ENCODE measurements around the gene LEMD2. TPM values are rescaled to one million over a fixed set of nuclear protein-coding genes. Genes with fewer than 3 reads are reported as not detected.

The LEMD2 gene
- total RNA-seq, 1 experiment from 2014 or later, result 69.2 TPM

DNA sequence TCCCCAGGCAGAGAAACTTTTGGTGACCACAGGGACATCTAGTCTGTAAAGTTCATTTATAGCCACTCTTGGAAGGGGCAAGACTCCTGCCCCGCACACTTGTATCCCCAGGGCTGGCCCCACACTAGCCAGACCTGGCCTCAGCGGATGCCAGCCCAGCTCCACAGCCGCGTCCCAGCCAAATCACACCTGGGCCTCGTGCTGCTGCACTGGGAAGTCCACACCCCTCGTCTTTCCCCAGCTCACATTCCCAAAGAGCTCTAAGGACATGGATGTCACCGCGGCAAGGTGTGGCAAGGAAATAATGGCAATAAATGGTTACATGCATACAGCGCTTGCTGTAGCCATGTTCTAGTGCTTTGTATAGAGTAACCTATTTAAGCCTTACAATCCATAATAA, 50.8 kb downstream of the LEMD2 start:
- DNase-seq (ENCODE audit: low read depth), result no peak

DNA sequence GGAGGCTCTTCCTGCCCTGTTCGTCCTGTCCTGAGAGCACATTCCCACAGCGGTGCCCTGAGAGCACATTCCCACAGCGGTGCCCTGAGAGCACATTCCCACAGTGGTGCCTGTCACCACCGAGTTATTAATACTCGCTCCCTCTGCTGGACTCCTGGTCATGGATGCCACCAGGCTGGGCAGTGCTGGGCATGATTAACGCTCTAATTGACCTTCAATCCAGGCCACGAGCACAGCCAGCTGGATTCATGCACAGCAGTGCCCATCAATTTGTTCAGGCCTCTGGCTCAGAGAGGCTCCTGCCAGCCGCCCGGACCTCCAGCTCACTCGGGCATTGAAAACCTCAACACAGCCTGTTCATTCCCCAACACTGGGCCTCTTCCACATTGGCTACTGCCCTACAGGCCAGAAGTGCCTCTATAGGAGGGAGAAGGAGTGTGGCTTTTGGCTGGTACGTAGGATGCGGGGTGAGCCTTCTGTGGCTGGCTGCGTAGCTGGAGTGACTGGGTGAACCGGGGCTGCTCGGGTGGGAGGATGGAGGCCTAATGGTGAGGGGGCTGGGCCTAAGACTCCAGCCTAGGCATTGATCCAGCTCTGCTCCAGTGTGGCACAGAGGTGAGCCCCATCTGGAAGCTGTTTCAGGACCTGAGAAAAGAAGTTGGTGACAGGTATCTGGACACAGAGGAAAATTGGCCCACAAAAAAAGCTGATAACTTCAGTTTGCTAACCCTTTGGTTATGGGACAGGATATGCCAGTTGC, 51.5 kb downstream of the LEMD2 start:
- DNase-seq (ENCODE audit: low read depth), result no peak

DNA sequence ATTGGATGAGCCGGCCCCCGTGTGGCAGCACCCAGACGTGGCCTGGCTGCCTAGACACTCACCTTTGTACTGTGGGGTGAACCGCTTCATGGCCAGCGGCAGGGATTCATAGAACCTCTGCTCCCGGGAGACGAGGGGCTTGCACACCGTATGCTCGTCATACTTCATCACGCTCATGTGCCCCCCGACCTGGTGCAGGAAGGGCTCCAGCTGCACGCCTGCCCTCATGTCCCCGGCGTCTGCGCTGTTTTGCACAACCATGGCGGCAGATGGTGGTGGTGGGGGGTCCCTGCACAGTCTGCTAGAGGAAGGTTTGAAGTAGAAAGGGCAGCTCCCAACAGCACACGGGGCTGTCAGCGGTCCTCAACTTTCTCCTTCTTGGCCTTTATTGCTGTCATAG, 53.7 kb downstream of the LEMD2 start:
- DNase-seq (ENCODE audit: low read depth), result no peak

DNA sequence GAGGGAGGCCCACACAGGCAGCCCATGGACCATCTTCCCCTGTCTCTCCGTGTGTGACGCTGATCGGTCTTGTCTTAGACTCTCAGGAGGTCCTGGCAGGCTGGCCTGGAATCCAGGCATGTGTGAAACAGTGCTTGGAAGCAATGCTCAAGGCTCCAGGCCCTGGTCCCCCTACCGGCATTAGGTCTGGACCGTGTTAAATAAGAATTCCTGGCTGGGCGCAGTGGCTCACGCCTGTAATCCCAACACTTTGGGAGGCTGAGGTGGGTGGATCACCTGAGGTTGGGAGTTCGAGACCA, 55.3 kb downstream of the LEMD2 start:
- no peak for DNase-seq (ENCODE audit: low read depth)

DNA sequence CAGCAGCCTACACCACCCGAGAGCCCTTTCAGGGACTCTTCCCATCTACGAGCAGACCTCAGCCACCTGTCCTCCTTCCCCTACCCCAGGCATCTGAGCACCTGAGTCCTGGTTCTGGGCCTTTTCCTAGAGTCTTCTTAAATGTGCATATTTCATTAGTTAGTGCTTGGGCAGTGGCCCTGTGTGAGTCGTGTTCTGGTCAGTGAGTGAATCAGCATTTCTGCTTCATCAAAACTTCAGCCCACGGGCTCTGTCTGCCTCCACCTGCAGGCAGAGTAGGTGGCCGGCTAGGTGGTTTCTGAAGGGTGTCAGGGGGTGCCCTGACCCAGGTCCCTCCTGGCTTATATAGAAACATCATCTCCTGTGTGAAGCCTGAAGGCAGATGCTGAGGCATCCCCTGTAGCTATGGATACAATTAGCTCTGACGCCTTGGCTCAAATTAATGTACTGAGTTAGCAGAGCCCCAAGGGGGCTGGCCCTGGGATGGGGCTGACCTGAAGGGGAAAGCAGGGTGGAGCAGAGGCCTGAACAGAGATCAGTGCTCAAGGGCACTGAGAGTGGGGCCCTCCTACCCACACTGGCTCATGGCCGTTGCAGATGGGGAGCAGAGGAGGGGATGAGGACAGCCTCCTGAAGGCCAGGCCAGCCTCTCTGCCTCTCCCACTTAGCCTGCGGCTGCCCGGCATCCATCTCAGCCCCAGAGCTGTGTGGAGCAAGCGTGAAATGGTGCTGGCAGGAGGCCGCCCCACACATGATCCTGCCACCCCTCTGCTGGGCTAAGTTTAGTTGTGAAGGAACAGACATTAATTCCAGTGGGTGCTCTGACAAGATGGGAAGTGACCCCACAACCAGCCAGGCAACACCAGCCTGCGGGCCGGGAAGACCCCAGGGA, 55.9 kb downstream of the LEMD2 start:
- no peak for DNase-seq (ENCODE audit: low read depth)

DNA sequence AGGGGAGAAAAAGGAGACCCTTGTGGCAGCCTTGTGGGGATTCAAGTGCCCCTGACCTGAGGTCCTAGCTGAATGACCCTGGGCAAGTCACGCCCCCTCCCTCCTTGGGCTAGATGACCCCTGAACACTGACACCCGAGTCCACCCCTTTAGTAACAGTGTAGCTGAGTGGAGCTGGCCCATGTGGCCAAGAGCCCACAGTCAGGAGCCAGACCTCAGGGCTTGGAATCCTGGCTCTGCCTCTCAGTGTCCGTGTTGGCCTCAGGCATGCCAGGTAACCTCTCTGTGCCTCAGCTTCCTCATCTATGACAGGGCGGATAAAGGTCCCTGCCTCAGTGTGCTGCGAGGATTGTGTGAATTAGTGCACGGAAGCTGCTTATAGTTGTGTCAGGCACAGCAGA, 56.5 kb downstream of the LEMD2 start:
- DNase-seq (ENCODE audit: low read depth), result no peak

DNA sequence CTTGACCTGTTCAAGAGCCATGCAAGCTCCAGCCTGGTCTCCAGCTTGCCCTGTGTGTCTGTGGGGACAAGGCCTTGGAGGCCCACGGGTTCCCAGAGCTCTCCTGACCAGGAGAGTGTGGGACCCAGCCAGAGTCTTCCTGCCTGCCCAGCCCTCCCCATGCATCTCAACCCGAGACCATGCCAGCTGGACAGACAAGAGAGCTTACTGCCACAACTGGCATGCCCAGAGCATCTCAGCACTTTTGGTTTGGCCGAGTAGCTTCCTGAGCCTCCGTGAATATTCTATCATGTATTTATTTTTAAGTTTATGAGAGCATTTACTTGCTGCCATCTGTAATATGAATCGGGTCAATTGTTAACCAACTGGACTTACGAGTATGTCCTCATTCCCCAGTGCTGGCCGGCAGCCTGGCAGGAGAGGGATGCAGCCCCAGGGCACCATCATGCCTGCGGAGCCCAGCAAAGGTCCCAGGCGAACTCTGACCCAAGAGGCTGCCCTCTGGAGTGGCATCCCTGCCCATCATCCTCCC, 57.1 kb downstream of the LEMD2 start:
- DNase-seq (ENCODE audit: low read depth), result no peak

DNA sequence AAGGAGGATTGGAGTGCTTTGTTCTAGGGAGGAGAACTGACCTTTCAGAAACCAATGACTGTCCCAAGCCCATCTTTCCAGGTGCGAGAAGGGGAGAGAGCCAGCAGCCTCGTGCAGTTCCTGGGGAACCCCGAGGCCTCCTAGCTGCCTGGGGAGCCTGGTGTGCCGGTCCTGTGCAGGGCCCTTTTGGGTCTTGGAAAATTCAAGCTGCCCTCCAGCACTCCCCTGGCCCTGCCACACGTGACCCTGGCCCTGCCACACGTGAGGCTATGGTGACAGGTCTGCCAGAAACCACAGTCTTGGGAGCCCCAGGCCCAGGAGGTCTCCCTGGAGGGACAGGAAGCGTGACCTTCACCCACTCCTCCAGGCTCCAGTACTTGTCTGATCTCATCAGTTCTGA, 57.9 kb downstream of the LEMD2 start:
- no peak for DNase-seq (ENCODE audit: low read depth)

DNA sequence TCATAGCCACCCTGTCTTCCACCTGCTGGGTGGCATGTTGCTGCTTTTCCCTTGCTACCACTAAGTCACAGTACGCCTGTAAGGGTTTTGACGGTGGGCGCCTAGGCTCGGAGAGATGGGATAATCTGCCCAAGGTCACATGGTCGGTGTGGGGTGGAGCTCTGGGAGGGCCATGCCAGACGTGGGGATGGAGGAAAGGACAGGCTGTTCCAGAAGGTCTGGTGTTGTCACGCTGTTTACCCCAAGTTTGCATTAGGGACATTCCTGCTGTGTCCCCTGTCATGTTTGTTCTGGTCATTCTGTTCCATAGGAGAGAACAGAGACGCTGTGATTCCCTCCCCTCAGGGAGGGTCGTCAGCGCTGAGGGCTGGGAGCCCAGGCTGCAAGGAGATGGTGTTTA, 58.3 kb downstream of the LEMD2 start:
- DNase-seq (ENCODE audit: low read depth), result no peak

DNA sequence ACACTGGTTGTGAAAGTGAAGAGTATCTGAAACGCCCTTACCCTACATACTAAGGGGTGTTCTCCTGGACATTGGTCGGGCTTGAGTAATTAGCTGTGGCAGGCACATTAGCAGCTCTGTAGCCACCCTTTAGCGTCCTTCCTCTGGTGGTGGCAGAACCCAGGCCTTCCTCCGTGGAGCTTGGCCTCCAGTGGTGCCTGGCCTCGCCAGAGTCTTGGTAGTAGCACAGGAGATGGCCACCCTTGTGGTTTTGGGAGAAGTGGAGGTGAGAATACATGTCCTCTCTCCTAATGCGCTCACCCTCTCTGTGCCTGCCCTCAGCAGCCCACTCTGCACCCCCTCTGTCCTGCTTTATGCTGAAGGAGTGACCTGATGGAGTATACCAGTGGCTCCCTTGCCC, 59.9 kb downstream of the LEMD2 start:
- DNase-seq (ENCODE audit: low read depth), result no peak

DNA sequence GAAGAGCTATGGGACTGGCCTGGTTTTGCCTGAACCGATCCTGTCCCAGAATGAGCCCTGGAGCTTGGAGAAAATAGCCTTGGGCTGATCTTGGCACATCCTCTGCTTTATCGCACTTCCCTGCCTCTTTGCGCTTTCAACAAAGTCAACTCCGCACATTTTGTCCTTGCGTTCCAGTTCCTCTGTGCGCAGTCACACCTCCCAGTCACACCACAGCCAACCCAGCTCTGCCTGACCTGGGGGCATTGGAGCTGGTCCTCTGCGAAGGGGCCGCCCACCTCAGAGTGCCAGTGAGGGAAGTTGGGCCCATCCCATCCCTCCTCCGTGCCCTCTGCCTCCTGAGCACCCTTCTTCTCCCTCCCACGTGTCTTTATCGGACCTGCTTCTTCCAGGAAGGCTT, 60.5 kb downstream of the LEMD2 start:
- no peak for DNase-seq (ENCODE audit: low read depth)

DNA sequence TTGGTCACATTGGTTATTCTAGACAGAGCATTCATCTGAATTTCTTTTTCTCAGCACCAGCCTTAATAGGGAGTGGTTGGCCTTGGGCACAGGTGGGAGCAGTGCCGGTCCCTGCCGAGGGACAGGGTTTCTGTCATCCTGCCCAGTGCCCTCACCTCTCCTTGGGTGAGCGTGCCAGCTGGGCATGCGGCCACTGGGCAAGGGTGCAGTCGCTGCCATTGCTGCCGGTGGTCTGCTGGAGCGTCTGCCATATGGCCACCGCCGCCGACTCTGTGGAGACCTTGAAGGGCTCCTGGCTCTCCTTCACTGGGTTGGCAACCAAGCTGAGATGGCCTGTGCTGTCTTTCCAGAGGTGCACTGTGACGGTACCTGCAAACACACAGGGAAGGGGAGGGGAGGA, 61.0 kb downstream of the LEMD2 start:
- no peak for DNase-seq (ENCODE audit: low read depth)

DNA sequence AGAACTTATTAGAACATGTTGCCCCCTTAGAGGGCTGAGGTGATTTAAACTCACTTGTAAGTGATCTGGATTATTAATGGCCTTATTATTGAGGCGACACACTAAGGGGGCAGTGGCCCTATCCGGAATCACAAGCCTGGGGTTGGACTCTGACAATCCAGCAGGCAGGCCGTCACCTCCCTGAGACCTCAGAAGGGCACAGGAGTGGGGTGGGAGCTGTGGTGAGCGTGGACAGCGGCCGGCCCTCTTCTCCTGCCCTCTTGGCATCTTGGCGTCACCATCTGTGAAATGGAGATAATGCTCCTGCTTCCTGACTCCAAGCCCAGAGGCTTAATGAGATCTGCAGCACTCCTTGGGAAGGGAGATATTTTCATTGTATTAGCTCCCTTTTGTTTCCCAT, 61.8 kb downstream of the LEMD2 start:
- DNase-seq (ENCODE audit: low read depth), result no peak

DNA sequence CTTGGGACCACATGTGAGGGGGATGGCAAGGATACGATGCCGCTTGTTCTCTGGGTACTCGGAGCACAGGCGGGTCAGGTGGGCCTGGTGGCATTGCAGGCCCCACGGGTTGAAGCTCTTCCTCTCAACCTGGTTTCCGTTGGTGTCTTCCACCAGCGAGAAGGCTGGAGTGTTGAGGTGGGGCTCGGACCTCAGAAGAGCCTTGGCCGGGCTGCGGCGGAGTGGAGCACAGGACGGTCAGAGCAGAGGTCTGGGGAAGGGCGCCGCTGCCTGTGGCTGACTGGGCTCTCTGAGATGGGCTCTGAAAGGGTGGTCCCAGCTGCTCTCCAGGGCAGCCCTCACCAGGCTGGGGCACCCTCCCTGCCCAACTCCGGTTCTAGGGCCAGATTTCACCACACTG, 62.2 kb downstream of the LEMD2 start:
- DNase-seq (ENCODE audit: low read depth), result no peak

DNA sequence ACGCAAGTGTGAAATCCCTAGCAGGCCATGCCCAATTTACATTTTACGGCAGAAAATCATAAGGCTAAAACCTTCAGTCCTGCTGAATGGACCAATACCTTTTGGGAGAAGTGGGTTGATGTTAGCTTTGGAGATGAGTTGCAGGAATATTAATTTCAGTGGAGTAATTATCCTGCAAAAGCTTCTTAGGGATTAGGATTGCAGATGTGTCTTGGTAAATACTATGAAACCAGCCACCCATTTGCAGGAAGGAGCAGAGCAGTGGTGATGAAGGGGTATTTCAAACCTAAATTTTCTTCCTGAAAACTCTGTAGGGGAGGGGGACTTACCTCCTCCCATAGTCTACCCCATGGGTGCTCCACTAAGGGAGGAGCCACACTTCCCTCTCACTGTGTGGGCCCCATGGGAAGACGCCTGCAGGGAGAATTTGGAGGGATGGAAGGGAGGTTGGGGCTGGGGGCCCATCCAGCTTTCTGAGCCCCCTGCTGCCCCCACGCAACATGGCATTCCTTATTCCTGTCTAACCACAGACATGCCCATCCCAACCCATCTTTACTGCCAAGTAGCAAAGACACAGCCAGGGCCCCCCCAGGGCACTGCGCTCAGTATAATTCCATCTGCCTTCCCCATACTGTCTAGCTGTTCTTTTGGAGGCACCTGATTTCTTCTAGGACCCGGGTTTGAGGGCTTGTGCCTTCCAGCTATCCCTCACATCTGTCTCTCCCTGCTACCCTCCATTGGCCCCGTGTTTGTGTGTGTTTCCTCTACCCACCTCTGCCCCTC, 62.8 kb downstream of the LEMD2 start:
- no peak for DNase-seq (ENCODE audit: low read depth)

DNA sequence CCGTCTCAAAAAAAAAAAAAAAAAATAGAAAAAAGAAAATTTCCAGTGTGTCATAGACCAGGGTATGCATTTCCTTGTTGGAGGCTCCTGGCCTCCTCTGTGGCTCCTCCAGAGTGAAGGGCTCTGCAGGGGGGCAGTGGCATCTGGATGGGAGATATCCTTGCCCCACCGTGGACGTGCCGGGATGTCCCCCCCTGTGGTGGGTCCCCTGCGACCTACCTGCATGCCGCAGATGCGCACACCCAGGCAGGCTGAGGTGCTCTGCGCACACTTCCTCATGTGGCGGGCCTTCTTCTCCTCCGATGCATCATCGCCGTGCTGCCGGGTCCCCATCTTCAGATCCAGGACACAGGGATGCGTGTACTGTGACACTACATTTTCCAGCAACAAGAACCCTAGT, 63.7 kb downstream of the LEMD2 start:
- DNase-seq (ENCODE audit: low read depth), result no peak

DNA sequence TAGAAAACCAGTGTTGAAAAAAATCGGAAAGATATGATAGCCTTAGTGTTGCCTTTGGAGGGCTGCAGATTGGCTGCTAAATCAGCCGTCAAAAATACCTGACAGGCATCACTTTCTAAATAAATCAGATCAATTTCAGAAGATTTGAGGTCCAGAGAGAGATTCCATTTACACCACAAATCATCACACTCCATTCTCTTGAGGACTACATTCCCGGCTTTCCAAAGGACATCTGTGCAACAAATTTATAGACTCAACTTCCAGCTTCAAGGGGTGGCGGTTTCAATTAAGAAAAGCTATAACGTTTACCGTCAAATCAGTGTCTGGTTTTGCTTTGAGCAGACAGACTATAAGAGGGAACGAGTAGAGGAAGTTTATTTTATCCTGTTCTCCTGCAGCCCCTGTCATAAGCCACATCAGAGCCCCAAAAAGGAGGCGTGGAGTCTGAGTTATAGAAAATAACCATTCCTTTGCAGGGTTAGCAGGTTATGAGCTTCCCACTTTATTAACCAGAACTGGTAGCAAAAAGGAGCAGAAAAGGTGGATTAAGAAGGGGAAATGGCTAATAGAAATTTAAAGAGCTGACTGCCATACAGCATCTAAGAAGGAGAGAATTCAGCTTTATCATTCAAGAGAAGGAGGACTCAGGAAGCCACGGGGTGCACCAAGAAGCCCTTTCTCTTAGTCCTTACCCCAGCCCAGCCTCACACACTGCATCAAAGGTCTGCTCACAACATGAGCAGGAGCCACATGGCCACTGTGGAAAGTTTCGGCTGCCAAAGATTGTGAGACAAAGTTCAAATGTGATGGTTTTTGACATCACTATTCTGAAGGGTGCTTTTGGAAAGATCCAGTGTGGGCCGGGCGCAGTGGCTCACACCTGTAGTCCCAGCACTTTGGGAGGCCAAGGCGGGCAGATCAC, 64.6 kb downstream of the LEMD2 start:
- DNase-seq (ENCODE audit: low read depth), result no peak

DNA sequence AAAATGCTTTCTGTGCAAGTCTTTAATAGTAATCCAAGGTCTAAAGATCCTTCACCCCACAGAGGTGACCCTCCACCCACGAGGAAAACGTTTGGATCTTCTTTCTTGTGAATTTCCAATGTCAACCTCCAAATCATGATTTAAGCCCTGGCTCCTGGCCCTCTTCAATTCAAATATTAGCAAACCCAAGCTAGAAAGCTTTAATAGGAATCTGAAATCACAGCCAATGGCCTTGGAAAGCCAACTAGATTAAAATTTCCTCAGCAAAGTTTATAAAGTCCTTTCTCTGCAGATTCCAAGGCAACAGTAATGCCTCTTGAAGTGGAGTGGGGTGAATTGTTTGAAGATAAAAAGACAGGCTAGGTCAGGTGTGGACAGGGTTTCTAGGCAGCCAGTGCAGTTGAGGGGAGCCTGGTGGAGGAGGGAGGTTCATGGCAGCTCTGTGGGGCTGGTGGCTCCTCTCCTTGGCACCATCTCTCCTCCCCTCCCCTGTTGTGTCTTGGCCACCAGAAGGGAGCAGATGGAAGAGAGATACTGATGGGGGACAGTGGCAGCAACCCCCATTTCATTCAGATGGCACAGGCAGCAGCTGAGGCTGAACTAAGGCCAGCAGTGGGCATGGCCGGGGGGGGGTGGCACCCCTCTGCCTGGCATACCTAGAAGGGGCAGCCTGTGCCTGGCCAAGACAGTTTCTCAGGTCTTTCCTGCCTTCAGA, 65.4 kb downstream of the LEMD2 start:
- DNase-seq (ENCODE audit: low read depth), result no peak

DNA sequence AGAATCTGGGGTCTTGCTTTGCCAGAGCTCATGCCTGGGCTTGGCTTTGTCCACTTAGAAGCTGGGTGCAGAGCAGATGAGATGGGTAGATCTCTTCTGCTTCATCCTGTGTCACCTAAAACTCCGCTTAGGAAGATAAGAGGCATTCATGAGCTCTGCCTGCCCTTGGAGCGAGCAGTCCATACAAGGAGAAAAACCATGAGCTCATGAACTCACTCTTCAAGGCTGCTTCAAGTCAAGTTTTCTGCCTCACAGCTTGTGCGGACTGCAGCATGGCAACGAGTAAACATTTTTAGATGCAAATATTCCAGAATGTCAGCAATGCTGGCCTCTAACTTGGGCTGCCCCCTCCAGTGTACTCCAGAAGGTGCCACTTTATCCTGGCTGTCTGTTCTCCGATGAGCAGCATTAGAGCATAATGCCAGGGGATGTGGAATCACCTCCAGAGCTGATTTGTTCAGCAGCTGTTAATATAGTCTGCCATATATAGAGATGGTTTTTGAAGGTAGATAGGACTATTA, 66.8 kb downstream of the LEMD2 start:
- no peak for DNase-seq (ENCODE audit: low read depth)

DNA sequence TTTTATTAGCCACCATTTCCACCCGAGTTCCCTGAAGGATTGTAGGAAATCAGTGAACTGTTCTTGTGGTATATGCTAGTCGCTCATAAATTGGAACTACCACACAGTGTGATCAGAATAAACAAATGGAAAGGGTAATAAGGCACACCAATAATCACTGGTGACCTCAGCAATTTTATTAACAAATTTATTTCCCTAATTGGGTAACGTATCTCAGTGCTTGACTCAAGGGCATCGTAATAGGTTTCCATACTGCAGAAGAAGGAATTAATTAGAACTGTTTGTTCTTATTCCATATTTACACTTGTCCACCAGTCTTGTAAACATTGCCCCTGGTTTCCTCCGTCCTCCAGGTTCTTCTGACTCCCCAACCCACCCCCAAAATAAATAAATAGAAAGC, 67.4 kb downstream of the LEMD2 start:
- DNase-seq (ENCODE audit: low read depth), result no peak
